ENCODE results near the gene TNS3. TPM values are rescaled to one million over a fixed set of nuclear protein-coding genes. Genes with fewer than 3 reads are reported as not detected.
A peak's percentile ranks its signal among the peaks of the same experiment; 100 is the strongest.

TNS3 gene
- total and polyA plus RNA-seq, 2 of the 13 experiments (the other 11 are each of a cell fraction or from before 2014, with no cell fraction given) = 52.9 to 55.7 TPM

- TF ChIP-seq ZBTB37 (CRISPR knock-in tag; IDR thresholded peaks at IDR 0.05) = no peak
- TF ChIP-seq, protein P1, sequence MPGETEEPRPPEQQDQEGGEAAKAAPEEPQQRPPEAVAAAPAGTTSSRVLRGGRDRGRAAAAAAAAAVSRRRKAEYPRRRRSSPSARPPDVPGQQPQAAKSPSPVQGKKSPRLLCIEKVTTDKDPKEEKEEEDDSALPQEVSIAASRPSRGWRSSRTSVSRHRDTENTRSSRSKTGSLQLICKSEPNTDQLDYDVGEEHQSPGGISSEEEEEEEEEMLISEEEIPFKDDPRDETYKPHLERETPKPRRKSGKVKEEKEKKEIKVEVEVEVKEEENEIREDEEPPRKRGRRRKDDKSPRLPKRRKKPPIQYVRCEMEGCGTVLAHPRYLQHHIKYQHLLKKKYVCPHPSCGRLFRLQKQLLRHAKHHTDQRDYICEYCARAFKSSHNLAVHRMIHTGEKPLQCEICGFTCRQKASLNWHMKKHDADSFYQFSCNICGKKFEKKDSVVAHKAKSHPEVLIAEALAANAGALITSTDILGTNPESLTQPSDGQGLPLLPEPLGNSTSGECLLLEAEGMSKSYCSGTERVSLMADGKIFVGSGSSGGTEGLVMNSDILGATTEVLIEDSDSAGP (CRISPR knock-in tag; IDR thresholded peaks at IDR 0.05; ENCODE audit: borderline replicate concordance) = no peak
- TF ChIP-seq ADNP (CRISPR knock-in tag; IDR thresholded peaks at IDR 0.05) = no peak
- TF ChIP-seq ZSCAN30 (CRISPR knock-in tag; IDR thresholded peaks at IDR 0.05) = no peak
- TF ChIP-seq HDAC2 (CRISPR knock-in tag; IDR thresholded peaks at IDR 0.05) = 0 out of 2 replicates have a peak, but pooled peaks have one; percentile 28
- peak; percentile 83 for TF ChIP-seq SALL1 (CRISPR knock-in tag; IDR thresholded peaks at IDR 0.05)
- TF ChIP-seq SMC3 (IDR thresholded peaks at IDR 0.05; ENCODE audit: low read length) = 0 out of 2 replicates have a peak, but pooled peaks have one; percentile 27
- TF ChIP-seq MAF1 (CRISPR knock-in tag; IDR thresholded peaks at IDR 0.05; ENCODE audit: borderline replicate concordance) = no peak
- peak; percentile 84 for TF ChIP-seq HNF4A (CRISPR knock-in tag; IDR thresholded peaks at IDR 0.05)
- TF ChIP-seq GATAD2A (CRISPR knock-in tag; IDR thresholded peaks at IDR 0.05) = peak; percentile 85
- TF ChIP-seq KLF12 (CRISPR knock-in tag; IDR thresholded peaks at IDR 0.05; ENCODE audit: borderline replicate concordance) = no peak
- TF ChIP-seq NR2F6 (IDR thresholded peaks at IDR 0.05) = peak; percentile 34; the same call in 1 of the 2 replicates
- TF ChIP-seq NR2F6 (CRISPR knock-in tag; IDR thresholded peaks at IDR 0.05) = peak; percentile 42; the same call in 1 of the 2 replicates
- no peak for TF ChIP-seq E2F5 (CRISPR knock-in tag; conservative IDR thresholded peaks at IDR 0.05)
- TF ChIP-seq CEBPG (CRISPR knock-in tag; IDR thresholded peaks at IDR 0.05) = no peak
- peak; percentile 20; the same call in 1 of the 2 replicates for TF ChIP-seq STAG1 (CRISPR knock-in tag; IDR thresholded peaks at IDR 0.05)
- no peak for TF ChIP-seq CREB1 (IDR thresholded peaks at IDR 0.05)
- peak; percentile 59 for TF ChIP-seq CREB1 (CRISPR knock-in tag; IDR thresholded peaks at IDR 0.05)
- TF ChIP-seq NAIF1 (CRISPR knock-in tag; IDR thresholded peaks at IDR 0.05; ENCODE audit: borderline replicate concordance) = no peak
- TF ChIP-seq TCF7 (IDR thresholded peaks at IDR 0.05; ENCODE audit: low read depth) = peak; percentile 37; the same call in 1 of the 2 replicates
- TF ChIP-seq ZNF121 (CRISPR knock-in tag; IDR thresholded peaks at IDR 0.05) = no peak
- TF ChIP-seq, protein P2, sequence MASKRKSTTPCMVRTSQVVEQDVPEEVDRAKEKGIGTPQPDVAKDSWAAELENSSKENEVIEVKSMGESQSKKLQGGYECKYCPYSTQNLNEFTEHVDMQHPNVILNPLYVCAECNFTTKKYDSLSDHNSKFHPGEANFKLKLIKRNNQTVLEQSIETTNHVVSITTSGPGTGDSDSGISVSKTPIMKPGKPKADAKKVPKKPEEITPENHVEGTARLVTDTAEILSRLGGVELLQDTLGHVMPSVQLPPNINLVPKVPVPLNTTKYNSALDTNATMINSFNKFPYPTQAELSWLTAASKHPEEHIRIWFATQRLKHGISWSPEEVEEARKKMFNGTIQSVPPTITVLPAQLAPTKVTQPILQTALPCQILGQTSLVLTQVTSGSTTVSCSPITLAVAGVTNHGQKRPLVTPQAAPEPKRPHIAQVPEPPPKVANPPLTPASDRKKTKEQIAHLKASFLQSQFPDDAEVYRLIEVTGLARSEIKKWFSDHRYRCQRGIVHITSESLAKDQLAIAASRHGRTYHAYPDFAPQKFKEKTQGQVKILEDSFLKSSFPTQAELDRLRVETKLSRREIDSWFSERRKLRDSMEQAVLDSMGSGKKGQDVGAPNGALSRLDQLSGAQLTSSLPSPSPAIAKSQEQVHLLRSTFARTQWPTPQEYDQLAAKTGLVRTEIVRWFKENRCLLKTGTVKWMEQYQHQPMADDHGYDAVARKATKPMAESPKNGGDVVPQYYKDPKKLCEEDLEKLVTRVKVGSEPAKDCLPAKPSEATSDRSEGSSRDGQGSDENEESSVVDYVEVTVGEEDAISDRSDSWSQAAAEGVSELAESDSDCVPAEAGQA (IDR thresholded peaks at IDR 0.05; ENCODE audit: low read depth) = no peak
- TF ChIP-seq, protein P2 (CRISPR knock-in tag; IDR thresholded peaks at IDR 0.05; ENCODE audit: borderline replicate concordance) = no peak
These were observed 63.1 kb downstream of the TNS3 start (continued) for GRCh38 chr7:47518827-47519226.

Measured in HepG2 (cell line).